Measurements from ENCODE around the gene IFNLR1. TPM values are rescaled to one million over a fixed set of nuclear protein-coding genes. Genes with fewer than 3 reads are reported as not detected.

The IFNLR1 gene
- total and polyA plus RNA-seq, 8 donors = 2.3 to 8.4 (median 4.0) TPM

- ATAC-seq = peak; percentile 65 to 80 (median 72)
- H3K4me3 ChIP-seq = no peak overlapping the region
- WGBS, 2 donors = 28 to 29% methylated on average over 10 of the region's 10 CpGs
- H3K36me3 ChIP-seq = no peaks in the 10 kb centered on the region
- H3K27ac ChIP-seq = peak overlapping the region in 1 of 4 donors; percentile 15
- no peak for FAIRE-seq
- intact Hi-C loops (cut with DNase I) = no loop called here
- no peak for TF ChIP-seq CTCF (IDR thresholded peaks at IDR 0.05)
- DNase-seq = peak in 3 of 6 donors; percentile 56
- H3K27me3 ChIP-seq = no peaks in the 10 kb centered on the region
- H3K9me3 ChIP-seq = no peaks in the 10 kb centered on the region
- H3K4me1 ChIP-seq = peaks cover 18 to 34% (median 33%) of the 10 kb centered on the region in 3 donors
These were observed 7.7 kb downstream of the IFNLR1 start for GRCh38 chr1:24179251-24179840.

- Histone ChIP-seq H3K4me3 (no peak overlapping the region), H3K4me1 (peaks cover 18 to 34% (median 33%) of the 10 kb centered on the region in 3 donors), H3K27me3 (no peaks in the 10 kb centered on the region), H3K27ac (no peak overlapping the region), H3K36me3 (no peaks in the 10 kb centered on the region), H3K9me3 (no peaks in the 10 kb centered on the region)
- 71 to 75% methylated on average over 3 of the region's 3 CpGs for WGBS, 2 donors
- ATAC-seq (no peak), FAIRE-seq (no peak), DNase-seq (no peak)
- TF ChIP-seq CTCF (IDR thresholded peaks at IDR 0.05) = no peak
- intact Hi-C loops (cut with DNase I) = no loop called here
These were observed 8.7 kb downstream of the IFNLR1 start for GRCh38 chr1:24178407-24178806.

DNA sequence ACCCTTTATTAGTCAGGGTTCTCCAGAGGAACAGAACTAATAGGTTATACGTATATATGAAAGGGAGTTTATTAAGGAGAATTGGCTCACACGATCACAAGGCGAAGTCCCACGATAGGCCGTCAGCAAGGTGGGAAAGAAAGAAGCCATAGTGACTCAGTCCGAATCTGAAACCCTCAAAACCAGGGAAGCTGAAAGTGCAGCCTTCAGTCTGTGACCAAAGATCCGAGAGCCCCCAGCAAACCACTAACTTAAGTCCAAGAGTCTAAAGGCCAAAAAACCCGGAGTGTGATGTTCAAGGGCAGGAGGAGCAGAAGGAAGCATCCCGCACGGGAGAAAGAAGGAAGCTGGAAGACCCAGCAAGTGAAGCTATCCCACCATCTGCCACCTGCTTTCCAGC is 9.9 kb downstream of the IFNLR1 start:
- ATAC-seq = no peak
- no peak overlapping the region for H3K27ac ChIP-seq
- no peaks in the 10 kb centered on the region for H3K9me3 ChIP-seq
- 94 to 96% methylated on average over 10 of the region's 10 CpGs for WGBS, 2 donors
- no peaks in the 10 kb centered on the region for H3K36me3 ChIP-seq
- H3K4me1 ChIP-seq = peaks cover 13 to 30% (median 29%) of the 10 kb centered on the region in 3 donors
- intact Hi-C loops (cut with DNase I) = no loop called here
- TF ChIP-seq CTCF (IDR thresholded peaks at IDR 0.05) = no peak
- no peak for FAIRE-seq
- no peak overlapping the region for H3K4me3 ChIP-seq
- DNase-seq = no peak
- no peaks in the 10 kb centered on the region for H3K27me3 ChIP-seq

DNA sequence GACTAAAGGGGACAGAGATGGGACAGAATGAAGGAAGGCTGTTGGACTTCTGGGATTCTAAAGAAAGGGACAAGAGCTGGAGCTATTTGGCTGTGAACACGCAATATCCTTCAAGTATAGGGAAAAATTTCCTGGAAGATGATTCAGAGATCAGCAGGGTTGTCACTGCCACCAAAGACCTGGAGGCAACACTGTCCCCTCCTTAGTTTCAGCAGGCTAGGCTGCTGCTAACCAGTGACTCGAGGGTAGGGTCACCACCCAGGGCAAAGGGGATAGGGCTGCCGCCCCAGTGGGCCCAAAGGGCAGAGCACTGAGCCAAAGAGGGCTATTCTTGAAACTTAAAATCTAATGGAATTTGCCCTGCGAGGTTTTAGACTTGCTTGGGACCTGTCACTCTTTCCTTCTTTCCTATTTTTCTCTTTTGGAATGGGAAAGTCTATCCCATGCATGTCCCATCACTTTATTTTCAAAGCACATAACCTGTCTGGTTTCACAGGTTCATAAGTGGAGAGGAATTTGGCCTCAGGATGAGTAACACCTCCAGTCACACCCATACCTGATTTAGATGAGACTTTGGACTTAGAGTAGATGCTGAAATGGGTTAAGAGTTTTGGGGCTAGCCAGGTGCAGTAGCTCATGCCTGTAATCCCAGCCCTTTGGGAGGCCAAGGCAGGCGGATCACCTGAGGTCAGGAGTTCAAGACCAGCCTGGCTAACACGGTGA is 11.9 kb downstream of the IFNLR1 start:
- H3K27ac ChIP-seq = no peak overlapping the region
- no peak for ATAC-seq
- no peak overlapping the region for H3K4me3 ChIP-seq
- intact Hi-C loops (cut with DNase I) = no loop called here
- H3K27me3 ChIP-seq = no peaks in the 10 kb centered on the region
- DNase-seq = no peak
- no peaks in the 10 kb centered on the region for H3K36me3 ChIP-seq
- 95 to 96% methylated on average over 6 of the region's 6 CpGs for WGBS, 2 donors
- FAIRE-seq = no peak
- H3K9me3 ChIP-seq = no peaks in the 10 kb centered on the region
- TF ChIP-seq CTCF (IDR thresholded peaks at IDR 0.05) = no peak
- H3K4me1 ChIP-seq = peaks cover 0 to 15% (median 13%) of the 10 kb centered on the region in 3 donors
